GM12891 (cell line): ENCODE measurements around the gene ATP1A2.

ENCODE experiments used
- PAX5 ChIP-seq: IDR thresholded peaks from 2 replicates; pipeline ENCODE4 v1.6.1; 2011; ENCODE audit warnings: low read length, moderate library complexity, mild to moderate bottlenecking; ENCODE audit not compliant: insufficient read depth, severe bottlenecking
- POLR2A ChIP-seq: IDR thresholded peaks from 2 replicates; pipeline ENCODE4 v1.6.1; 2011; ENCODE audit warnings: low read depth, low read length, control low read depth
- POLR2AphosphoS5 ChIP-seq: IDR thresholded peaks from 2 replicates; pipeline ENCODE4 v1.6.1; 2011; ENCODE audit warnings: low read depth, low read length, control low read depth
- POU2F2 ChIP-seq: IDR thresholded peaks from 2 replicates; pipeline ENCODE4 v1.6.1; 2011; ENCODE audit warnings: low read depth, mild to moderate bottlenecking, control low read depth, low read length, moderate library complexity
- SPI1 ChIP-seq: IDR thresholded peaks from 2 replicates; pipeline ENCODE4 v1.6.1; 2011; ENCODE audit warnings: low read depth, low read length, control low read depth
- TAF1 ChIP-seq: IDR thresholded peaks from 2 replicates; pipeline ENCODE4 v1.6.1; 2011; ENCODE audit warnings: low read depth, low read length, control low read depth

- no peak for TF ChIP-seq POLR2AphosphoS5
- TF ChIP-seq POU2F2 = no peak
- no peak for TF ChIP-seq SPI1
- no peak for TF ChIP-seq POLR2A
- TF ChIP-seq TAF1 = no peak
- TF ChIP-seq PAX5 = no peak
Observed at GRCh38 chr1:160186246-160186645, 70.7 kb downstream of the ATP1A2 start.
